ENCODE measurements around the gene ZNF524. TPM values are rescaled to one million over a fixed set of nuclear protein-coding genes. Genes with fewer than 3 reads are reported as not detected.

The ZNF524 gene
- total and polyA plus RNA-seq, 10 of the 15 experiments (the other 5 are each of a cell fraction or from before 2014, with no cell fraction given) = 0.47 to 18.6 (median 12.4) TPM; not detected in 1

GRCh38 chr19:55643003-55643886, 43.2 kb downstream of the ZNF524 start, which contains the start of gene ZNF581 (continued):
- TF ChIP-seq, protein P1, sequence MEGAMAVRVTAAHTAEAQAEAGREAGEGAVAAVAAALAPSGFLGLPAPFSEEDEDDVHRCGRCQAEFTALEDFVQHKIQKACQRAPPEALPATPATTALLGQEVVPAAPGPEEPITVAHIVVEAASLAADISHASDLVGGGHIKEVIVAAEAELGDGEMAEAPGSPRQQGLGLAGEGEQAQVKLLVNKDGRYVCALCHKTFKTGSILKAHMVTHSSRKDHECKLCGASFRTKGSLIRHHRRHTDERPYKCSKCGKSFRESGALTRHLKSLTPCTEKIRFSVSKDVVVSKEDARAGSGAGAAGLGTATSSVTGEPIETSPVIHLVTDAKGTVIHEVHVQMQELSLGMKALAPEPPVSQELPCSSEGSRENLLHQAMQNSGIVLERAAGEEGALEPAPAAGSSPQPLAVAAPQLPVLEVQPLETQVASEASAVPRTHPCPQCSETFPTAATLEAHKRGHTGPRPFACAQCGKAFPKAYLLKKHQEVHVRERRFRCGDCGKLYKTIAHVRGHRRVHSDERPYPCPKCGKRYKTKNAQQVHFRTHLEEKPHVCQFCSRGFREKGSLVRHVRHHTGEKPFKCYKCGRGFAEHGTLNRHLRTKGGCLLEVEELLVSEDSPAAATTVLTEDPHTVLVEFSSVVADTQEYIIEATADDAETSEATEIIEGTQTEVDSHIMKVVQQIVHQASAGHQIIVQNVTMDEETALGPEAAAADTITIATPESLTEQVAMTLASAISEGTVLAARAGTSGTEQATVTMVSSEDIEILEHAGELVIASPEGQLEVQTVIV (IDR thresholded peaks at IDR 0.05; ENCODE audit: borderline replicate concordance, partially characterized antibody) = no peak
- TF ChIP-seq ATF3 (IDR thresholded peaks at IDR 0.05; ENCODE audit: borderline replicate concordance, extremely low read depth, low read depth, low read length) (no peak), NFYB (IDR thresholded peaks at IDR 0.05; ENCODE audit: insufficient read depth, low read depth, low read length) (no peak), SMARCA5 (IDR thresholded peaks at IDR 0.05) (0 out of 2 replicates have a peak, but pooled peaks have one; percentile 42), ZNF24 (IDR thresholded peaks at IDR 0.05) (peak; percentile 48), NFYA (IDR thresholded peaks at IDR 0.05; ENCODE audit: borderline replicate concordance, low read depth, low read length) (no peak), NR2C2 (IDR thresholded peaks at IDR 0.05; ENCODE audit: borderline replicate concordance, control insufficient read depth, insufficient read length, low read depth) (no peak), CBX5 (IDR thresholded peaks at IDR 0.05; ENCODE audit: low read depth) (peak; percentile 78; the same call in 1 of the 2 replicates), RFX5 (IDR thresholded peaks at IDR 0.05; ENCODE audit: low read depth, low read length) (no peak), ETV6 (conservative IDR thresholded peaks at IDR 0.05 in 1 of 2, IDR thresholded peaks at IDR 0.05 in 1 of 2; ENCODE audit: borderline replicate concordance in 1 of 2, low read depth in 1 of 2) (peak in 1 of 2 experiments; percentile 18; a peak in 1 of 4 replicates), ZBTB11 (CRISPR knock-in tag; IDR thresholded peaks at IDR 0.05) (peak; percentile 92), RAD21 (IDR thresholded peaks at IDR 0.05; ENCODE audit: insufficient read depth, low read depth, low read length) (no peak)
- TF ChIP-seq, protein P2, sequence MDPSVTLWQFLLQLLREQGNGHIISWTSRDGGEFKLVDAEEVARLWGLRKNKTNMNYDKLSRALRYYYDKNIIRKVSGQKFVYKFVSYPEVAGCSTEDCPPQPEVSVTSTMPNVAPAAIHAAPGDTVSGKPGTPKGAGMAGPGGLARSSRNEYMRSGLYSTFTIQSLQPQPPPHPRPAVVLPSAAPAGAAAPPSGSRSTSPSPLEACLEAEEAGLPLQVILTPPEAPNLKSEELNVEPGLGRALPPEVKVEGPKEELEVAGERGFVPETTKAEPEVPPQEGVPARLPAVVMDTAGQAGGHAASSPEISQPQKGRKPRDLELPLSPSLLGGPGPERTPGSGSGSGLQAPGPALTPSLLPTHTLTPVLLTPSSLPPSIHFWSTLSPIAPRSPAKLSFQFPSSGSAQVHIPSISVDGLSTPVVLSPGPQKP (IDR thresholded peaks at IDR 0.05; ENCODE audit: low read depth, low read length) = peak; percentile 72
- TF ChIP-seq, protein P3, sequence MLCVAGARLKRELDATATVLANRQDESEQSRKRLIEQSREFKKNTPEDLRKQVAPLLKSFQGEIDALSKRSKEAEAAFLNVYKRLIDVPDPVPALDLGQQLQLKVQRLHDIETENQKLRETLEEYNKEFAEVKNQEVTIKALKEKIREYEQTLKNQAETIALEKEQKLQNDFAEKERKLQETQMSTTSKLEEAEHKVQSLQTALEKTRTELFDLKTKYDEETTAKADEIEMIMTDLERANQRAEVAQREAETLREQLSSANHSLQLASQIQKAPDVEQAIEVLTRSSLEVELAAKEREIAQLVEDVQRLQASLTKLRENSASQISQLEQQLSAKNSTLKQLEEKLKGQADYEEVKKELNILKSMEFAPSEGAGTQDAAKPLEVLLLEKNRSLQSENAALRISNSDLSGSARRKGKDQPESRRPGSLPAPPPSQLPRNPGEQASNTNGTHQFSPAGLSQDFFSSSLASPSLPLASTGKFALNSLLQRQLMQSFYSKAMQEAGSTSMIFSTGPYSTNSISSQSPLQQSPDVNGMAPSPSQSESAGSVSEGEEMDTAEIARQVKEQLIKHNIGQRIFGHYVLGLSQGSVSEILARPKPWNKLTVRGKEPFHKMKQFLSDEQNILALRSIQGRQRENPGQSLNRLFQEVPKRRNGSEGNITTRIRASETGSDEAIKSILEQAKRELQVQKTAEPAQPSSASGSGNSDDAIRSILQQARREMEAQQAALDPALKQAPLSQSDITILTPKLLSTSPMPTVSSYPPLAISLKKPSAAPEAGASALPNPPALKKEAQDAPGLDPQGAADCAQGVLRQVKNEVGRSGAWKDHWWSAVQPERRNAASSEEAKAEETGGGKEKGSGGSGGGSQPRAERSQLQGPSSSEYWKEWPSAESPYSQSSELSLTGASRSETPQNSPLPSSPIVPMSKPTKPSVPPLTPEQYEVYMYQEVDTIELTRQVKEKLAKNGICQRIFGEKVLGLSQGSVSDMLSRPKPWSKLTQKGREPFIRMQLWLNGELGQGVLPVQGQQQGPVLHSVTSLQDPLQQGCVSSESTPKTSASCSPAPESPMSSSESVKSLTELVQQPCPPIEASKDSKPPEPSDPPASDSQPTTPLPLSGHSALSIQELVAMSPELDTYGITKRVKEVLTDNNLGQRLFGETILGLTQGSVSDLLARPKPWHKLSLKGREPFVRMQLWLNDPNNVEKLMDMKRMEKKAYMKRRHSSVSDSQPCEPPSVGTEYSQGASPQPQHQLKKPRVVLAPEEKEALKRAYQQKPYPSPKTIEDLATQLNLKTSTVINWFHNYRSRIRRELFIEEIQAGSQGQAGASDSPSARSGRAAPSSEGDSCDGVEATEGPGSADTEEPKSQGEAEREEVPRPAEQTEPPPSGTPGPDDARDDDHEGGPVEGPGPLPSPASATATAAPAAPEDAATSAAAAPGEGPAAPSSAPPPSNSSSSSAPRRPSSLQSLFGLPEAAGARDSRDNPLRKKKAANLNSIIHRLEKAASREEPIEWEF (IDR thresholded peaks at IDR 0.05; ENCODE audit: insufficient replicate concordance, low read depth, low read length) = no peak

Data from GM12878 (cell line).